GM12878 (cell line): ENCODE measurements around the gene KLC3.

Source experiments
- CTCF ChIP-seq, 3 experiments: IDR thresholded peaks in 2 of 3; conservative IDR thresholded peaks in 1 of 3; 2 replicates each; pipeline ENCODE4 v1.5.1; 2011; ENCODE audit warnings: low read depth in 3 of 3, low read length in 3 of 3, mild to moderate bottlenecking in 3 of 3, control low read depth in 2 of 3, moderate library complexity in 2 of 3, inconsistent platforms in 1 of 3, mixed read lengths in 1 of 3; ENCODE audit not compliant: control insufficient read depth in 2 of 3, insufficient read depth in 1 of 3; ENCODE audit errors: extremely low read depth in 1 of 3
- E2F4 ChIP-seq: IDR thresholded peaks from 2 replicates; pipeline ENCODE4 v1.6.1; 2012; ENCODE audit warnings: low read depth, low read length, improper control_type of control experiment
- EP300 ChIP-seq, 2 experiments: fragments of 150-350 bp in 1 of 2; IDR thresholded peaks; 2 replicates each; pipeline ENCODE4 v1.6.1; 2011 to 2012; ENCODE audit warnings: low read depth in 2 of 2, low read length in 2 of 2, borderline replicate concordance in 1 of 2, improper control_type of control experiment in 1 of 2, inconsistent platforms in 1 of 2; ENCODE audit not compliant: control insufficient read depth in 1 of 2
- FOXM1 ChIP-seq: IDR thresholded peaks from 2 replicates; pipeline ENCODE4 v1.6.1; 2012; ENCODE audit warnings: low read depth, mild to moderate bottlenecking, inconsistent platforms, low read length, moderate library complexity
- MXI1 ChIP-seq: fragments of 150-350 bp; IDR thresholded peaks from 2 replicates; pipeline ENCODE4 v1.6.1; 2011; ENCODE audit warnings: low read depth, mild to moderate bottlenecking, inconsistent platforms, low read length, improper control_type of control experiment
- NFXL1 ChIP-seq: fragments of 450-650 bp; IDR thresholded peaks from 2 replicates; pipeline ENCODE4 v1.6.1; 2017; ENCODE audit warnings: antibody characterized with exemption, mild to moderate bottlenecking, borderline replicate concordance
- PBX3 ChIP-seq: IDR thresholded peaks from 2 replicates; pipeline ENCODE4 v1.6.1; 2011; ENCODE audit warnings: mild to moderate bottlenecking, low read depth, low read length, moderate library complexity; ENCODE audit not compliant: insufficient replicate concordance
- RCOR1 ChIP-seq: conservative IDR thresholded peaks from 2 replicates; pipeline ENCODE4 v1.6.1; 2012; ENCODE audit warnings: low read depth, low read length, improper control_type of control experiment
- SP1 ChIP-seq: IDR thresholded peaks from one replicate; pipeline ENCODE4 v1.6.1; 2011; ENCODE audit warnings: low read depth, low read length
- SREBF1 ChIP-seq: IDR thresholded peaks from 2 replicates; pipeline ENCODE4 v1.6.1; 2012; ENCODE audit warnings: mild to moderate bottlenecking, low read length
- USF2 ChIP-seq: IDR thresholded peaks from 2 replicates; pipeline ENCODE4 v1.6.1; 2011; ENCODE audit warnings: low read depth, low read length, improper control_type of control experiment, borderline replicate concordance

GRCh38 chr19:45352062-45352461 lies 11.5 kb downstream of the KLC3 start:
- TF ChIP-seq PBX3 (no peak), CTCF (IDR thresholded peaks at IDR 0.05 in 2 of 3, conservative IDR thresholded peaks at IDR 0.05 in 1 of 3; ENCODE audit: control insufficient read depth in 2 of 3, extremely low read depth in 1 of 3, insufficient read depth in 1 of 3, low read depth in 3 of 3, low read length in 3 of 3) (no peak), SP1 (no peak), FOXM1 (no peak), USF2 (no peak), E2F4 (no peak), NFXL1 (no peak), SREBF1 (no peak), EP300 (IDR thresholded peaks at IDR 0.05; ENCODE audit: borderline replicate concordance in 1 of 2, control insufficient read depth in 1 of 2, low read depth in 2 of 2, low read length in 2 of 2) (no peak), MXI1 (no peak), RCOR1 (no peak)
